ENCODE measurements around the gene KLHDC8A. TPM values are rescaled to one million over a fixed set of nuclear protein-coding genes. Genes with fewer than 3 reads are reported as not detected.
A peak's percentile ranks its signal among the peaks of the same experiment; 100 is the strongest.

KLHDC8A gene
- total and polyA plus RNA-seq, 2 of the 13 experiments (the other 11 are each of a cell fraction or from before 2014, with no cell fraction given), result not detected

DNA sequence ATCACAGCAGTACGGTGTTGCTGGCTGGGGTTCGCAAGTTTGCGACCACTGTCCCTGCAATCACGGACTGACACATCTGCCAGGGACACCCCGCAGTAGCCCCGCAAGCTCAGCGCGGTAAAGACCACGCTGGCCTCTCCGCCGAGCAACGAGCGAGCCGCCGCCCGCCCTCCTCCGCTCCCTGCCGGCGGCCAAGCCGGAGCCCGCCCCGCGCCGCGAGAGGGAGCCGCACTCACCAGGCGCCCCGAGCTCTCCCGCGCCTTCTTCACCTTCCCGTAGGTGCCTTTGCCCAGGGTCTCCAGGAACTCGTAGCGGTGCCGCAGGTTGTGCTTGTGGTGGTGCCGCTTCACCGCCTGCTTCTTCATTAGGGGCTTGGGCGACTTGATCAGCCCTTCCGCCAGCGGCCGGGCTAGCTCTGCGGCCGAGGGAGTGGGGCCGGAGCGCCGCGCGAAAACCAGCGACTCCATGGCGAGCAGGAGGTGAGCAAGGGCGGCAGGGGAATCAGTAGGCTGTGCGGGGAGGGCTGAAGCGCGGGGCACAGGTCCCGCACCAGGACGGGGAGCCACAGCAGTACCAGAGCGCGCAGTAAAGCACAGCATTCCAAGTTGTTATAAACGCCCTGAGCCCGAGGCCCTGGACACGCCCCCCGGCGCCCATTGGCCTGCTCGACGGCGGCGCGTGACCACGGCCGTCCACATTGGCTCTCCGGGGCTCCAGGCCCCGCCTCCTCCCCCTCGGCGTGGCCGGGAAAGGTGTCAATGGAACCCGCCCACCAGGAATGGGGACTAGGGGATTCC, 35.4 kb downstream of the KLHDC8A start, which contains the start of gene NUAK2 (continued):
- TF ChIP-seq, protein P1, sequence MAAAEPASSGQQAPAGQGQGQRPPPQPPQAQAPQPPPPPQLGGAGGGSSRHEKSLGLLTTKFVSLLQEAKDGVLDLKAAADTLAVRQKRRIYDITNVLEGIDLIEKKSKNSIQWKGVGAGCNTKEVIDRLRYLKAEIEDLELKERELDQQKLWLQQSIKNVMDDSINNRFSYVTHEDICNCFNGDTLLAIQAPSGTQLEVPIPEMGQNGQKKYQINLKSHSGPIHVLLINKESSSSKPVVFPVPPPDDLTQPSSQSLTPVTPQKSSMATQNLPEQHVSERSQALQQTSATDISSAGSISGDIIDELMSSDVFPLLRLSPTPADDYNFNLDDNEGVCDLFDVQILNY (CRISPR knock-in tag; conservative IDR thresholded peaks at IDR 0.05), result peak; percentile 24; the same call in 1 of the 2 replicates
- TF ChIP-seq, protein P2, sequence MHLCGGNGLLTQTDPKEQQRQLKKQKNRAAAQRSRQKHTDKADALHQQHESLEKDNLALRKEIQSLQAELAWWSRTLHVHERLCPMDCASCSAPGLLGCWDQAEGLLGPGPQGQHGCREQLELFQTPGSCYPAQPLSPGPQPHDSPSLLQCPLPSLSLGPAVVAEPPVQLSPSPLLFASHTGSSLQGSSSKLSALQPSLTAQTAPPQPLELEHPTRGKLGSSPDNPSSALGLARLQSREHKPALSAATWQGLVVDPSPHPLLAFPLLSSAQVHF (CRISPR knock-in tag; IDR thresholded peaks at IDR 0.05), result 0 out of 2 replicates have a peak, but pooled peaks have one; percentile 18
- peak; percentile 64; the same call in 1 of the 2 replicates for TF ChIP-seq ARHGAP35 (CRISPR knock-in tag; IDR thresholded peaks at IDR 0.05; ENCODE audit: borderline replicate concordance)
- peak; percentile 75; the same call in 1 of the 2 replicates for TF ChIP-seq ZNF563 (CRISPR knock-in tag; IDR thresholded peaks at IDR 0.05)
- TF ChIP-seq ZNF776 (CRISPR knock-in tag; IDR thresholded peaks at IDR 0.05), result peak; percentile 94
- TF ChIP-seq SMC3 (IDR thresholded peaks at IDR 0.05; ENCODE audit: low read length), result no peak
- no peak for TF ChIP-seq ZNF766 (CRISPR knock-in tag; IDR thresholded peaks at IDR 0.05; ENCODE audit: borderline replicate concordance)
- TF ChIP-seq ZNF160 (CRISPR knock-in tag; IDR thresholded peaks at IDR 0.05), result peak; percentile 77; the same call in 1 of the 2 replicates
- no peak for TF ChIP-seq ZKSCAN1 (IDR thresholded peaks at IDR 0.05; ENCODE audit: low read length)
- TF ChIP-seq, protein P3, sequence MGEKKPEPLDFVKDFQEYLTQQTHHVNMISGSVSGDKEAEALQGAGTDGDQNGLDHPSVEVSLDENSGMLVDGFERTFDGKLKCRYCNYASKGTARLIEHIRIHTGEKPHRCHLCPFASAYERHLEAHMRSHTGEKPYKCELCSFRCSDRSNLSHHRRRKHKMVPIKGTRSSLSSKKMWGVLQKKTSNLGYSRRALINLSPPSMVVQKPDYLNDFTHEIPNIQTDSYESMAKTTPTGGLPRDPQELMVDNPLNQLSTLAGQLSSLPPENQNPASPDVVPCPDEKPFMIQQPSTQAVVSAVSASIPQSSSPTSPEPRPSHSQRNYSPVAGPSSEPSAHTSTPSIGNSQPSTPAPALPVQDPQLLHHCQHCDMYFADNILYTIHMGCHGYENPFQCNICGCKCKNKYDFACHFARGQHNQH (CRISPR knock-in tag; IDR thresholded peaks at IDR 0.05), result no peak; the same call in 1 of the 2 replicates
- TF ChIP-seq, protein P4, sequence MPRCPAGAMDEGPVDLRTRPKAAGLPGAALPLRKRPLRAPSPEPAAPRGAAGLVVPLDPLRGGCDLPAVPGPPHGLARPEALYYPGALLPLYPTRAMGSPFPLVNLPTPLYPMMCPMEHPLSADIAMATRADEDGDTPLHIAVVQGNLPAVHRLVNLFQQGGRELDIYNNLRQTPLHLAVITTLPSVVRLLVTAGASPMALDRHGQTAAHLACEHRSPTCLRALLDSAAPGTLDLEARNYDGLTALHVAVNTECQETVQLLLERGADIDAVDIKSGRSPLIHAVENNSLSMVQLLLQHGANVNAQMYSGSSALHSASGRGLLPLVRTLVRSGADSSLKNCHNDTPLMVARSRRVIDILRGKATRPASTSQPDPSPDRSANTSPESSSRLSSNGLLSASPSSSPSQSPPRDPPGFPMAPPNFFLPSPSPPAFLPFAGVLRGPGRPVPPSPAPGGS (CRISPR knock-in tag; IDR thresholded peaks at IDR 0.05), result peak; percentile 91
- peak; percentile 70 for TF ChIP-seq KMT2A (CRISPR knock-in tag; IDR thresholded peaks at IDR 0.05)
- TF ChIP-seq MEIS2 (CRISPR knock-in tag; IDR thresholded peaks at IDR 0.05), result no peak; the same call in 1 of the 2 replicates
- TF ChIP-seq, protein P5, sequence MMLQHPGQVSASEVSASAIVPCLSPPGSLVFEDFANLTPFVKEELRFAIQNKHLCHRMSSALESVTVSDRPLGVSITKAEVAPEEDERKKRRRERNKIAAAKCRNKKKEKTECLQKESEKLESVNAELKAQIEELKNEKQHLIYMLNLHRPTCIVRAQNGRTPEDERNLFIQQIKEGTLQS (CRISPR knock-in tag; IDR thresholded peaks at IDR 0.05), result peak; percentile 4; the same call in 1 of the 2 replicates
- peak; percentile 24; the same call in 1 of the 2 replicates for TF ChIP-seq YEATS2 (CRISPR knock-in tag; IDR thresholded peaks at IDR 0.05; ENCODE audit: borderline replicate concordance)
- TF ChIP-seq, protein P6, sequence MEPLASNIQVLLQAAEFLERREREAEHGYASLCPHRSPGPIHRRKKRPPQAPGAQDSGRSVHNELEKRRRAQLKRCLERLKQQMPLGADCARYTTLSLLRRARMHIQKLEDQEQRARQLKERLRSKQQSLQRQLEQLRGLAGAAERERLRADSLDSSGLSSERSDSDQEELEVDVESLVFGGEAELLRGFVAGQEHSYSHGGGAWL (CRISPR knock-in tag; IDR thresholded peaks at IDR 0.05), result peak; percentile 83; the same call in 1 of the 2 replicates
- TF ChIP-seq, protein P7, sequence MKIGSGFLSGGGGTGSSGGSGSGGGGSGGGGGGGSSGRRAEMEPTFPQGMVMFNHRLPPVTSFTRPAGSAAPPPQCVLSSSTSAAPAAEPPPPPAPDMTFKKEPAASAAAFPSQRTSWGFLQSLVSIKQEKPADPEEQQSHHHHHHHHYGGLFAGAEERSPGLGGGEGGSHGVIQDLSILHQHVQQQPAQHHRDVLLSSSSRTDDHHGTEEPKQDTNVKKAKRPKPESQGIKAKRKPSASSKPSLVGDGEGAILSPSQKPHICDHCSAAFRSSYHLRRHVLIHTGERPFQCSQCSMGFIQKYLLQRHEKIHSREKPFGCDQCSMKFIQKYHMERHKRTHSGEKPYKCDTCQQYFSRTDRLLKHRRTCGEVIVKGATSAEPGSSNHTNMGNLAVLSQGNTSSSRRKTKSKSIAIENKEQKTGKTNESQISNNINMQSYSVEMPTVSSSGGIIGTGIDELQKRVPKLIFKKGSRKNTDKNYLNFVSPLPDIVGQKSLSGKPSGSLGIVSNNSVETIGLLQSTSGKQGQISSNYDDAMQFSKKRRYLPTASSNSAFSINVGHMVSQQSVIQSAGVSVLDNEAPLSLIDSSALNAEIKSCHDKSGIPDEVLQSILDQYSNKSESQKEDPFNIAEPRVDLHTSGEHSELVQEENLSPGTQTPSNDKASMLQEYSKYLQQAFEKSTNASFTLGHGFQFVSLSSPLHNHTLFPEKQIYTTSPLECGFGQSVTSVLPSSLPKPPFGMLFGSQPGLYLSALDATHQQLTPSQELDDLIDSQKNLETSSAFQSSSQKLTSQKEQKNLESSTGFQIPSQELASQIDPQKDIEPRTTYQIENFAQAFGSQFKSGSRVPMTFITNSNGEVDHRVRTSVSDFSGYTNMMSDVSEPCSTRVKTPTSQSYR (CRISPR knock-in tag; IDR thresholded peaks at IDR 0.05; ENCODE audit: borderline replicate concordance), result peak; percentile 10
- 0 out of 2 replicates have a peak, but pooled peaks have one; percentile 57 for TF ChIP-seq SRY (CRISPR knock-in tag; IDR thresholded peaks at IDR 0.05)
- TF ChIP-seq SOX6 (IDR thresholded peaks at IDR 0.05), result no peak
- peak; percentile 48; the same call in 1 of the 2 replicates for TF ChIP-seq SOX6 (CRISPR knock-in tag; IDR thresholded peaks at IDR 0.05)
- TF ChIP-seq SNAI1 (CRISPR knock-in tag; IDR thresholded peaks at IDR 0.05; ENCODE audit: borderline replicate concordance), result peak; percentile 41; the same call in 1 of the 2 replicates

All from HepG2 (cell line).